Naive thymus-derived CD4-positive, alpha-beta T cell (primary cell): ENCODE measurements around the gene SLC25A20. TPM values are rescaled to one million over a fixed set of nuclear protein-coding genes. Genes with fewer than 3 reads are reported as not detected.
A peak's percentile ranks its signal among the peaks of the same experiment; 100 is the strongest.
"Not testable (repeated sequence)": the region's sequence is repeated elsewhere in the genome, so short reads cannot be mapped to it uniquely, and the experiment has no call there.

Source experiments
- ATAC-seq: fragments of 150-1000 bp; cut with Tn5 transposase; 2 replicates; pipeline ENCODE4 v1.10.0; 2021; ENCODE audit warnings: mild to moderate bottlenecking, moderate library complexity
- CTCF ChIA-PET: fragments of 350-600 bp; sonication (Branson Sonifier 250); formaldehyde crosslinking; loops from one replicate; lab custom pipeline; 2021; ENCODE audit warnings: antibody characterized with exemption; lab: Charles Lee
- POLR2A ChIA-PET: fragments of 350-600 bp; sonication (Branson Sonifier 250); formaldehyde crosslinking; loops from one replicate; lab custom pipeline; 2021; ENCODE audit warnings: antibody characterized with exemption, inconsistent platforms; lab: Charles Lee
- DNase-seq, 9 donors: peaks; one replicate each; pipeline versions ENCODE4 v3.0.0 to v3.0.0-alpha.2; 2020 to 2022; ENCODE audit warnings: mixed read lengths in 1 of 9
- H3K27ac ChIP-seq: one replicate; pipeline ENCODE4 v1.7.0; 2013; ENCODE audit warnings: mild to moderate bottlenecking, low read depth, low read length, moderate library complexity
- H3K27me3 ChIP-seq, 2 donors: one replicate each; pipeline ENCODE4 v1.7.0; 2013; ENCODE audit warnings: low read length in 2 of 2, mild to moderate bottlenecking in 2 of 2, moderate library complexity in 2 of 2; ENCODE audit not compliant: control insufficient read depth in 2 of 2, insufficient read depth in 2 of 2
- H3K36me3 ChIP-seq, 3 experiments: 1 replicate in 2 of 3; 2 replicates in 1 of 3; pipeline ENCODE4 v1.7.0; 2013; ENCODE audit warnings: low read length in 3 of 3, mild to moderate bottlenecking in 3 of 3, moderate library complexity in 1 of 3; ENCODE audit not compliant: insufficient read depth in 3 of 3, control insufficient read depth in 2 of 3
- H3K4me1 ChIP-seq, 2 donors: one replicate each; pipeline ENCODE4 v1.7.0; 2013; ENCODE audit warnings: low read length in 2 of 2, mild to moderate bottlenecking in 2 of 2, moderate library complexity in 1 of 2; ENCODE audit not compliant: control insufficient read depth in 2 of 2, insufficient read depth in 2 of 2
- H3K4me3 ChIP-seq: 2 replicates; pipeline ENCODE4 v1.7.0; 2013; ENCODE audit warnings: mild to moderate bottlenecking, low read length
- H3K9me3 ChIP-seq, 3 experiments: 1 replicate in 2 of 3; 2 replicates in 1 of 3; pipeline ENCODE4 v1.7.0; 2013; ENCODE audit warnings: low read length in 3 of 3; ENCODE audit not compliant: control insufficient read depth in 2 of 3
- H3K27ac Mint-ChIP-seq, 9 donors: one replicate each; pipeline ENCODE4 v1.8.0; 2020 to 2022; ENCODE audit warnings: mixed read lengths in 9 of 9, mild to moderate bottlenecking in 8 of 9, moderate library complexity in 5 of 9, inconsistent platforms in 2 of 9
- H3K27me3 Mint-ChIP-seq, 5 donors: one replicate each; pipeline ENCODE4 v1.8.0; 2021 to 2022; ENCODE audit warnings: mixed read lengths in 5 of 5, mild to moderate bottlenecking in 1 of 5
- H3K36me3 Mint-ChIP-seq, 5 donors: one replicate each; pipeline ENCODE4 v1.8.0; 2020 to 2022; ENCODE audit warnings: mixed read lengths in 5 of 5, mild to moderate bottlenecking in 3 of 5, inconsistent platforms in 1 of 5
- H3K4me1 Mint-ChIP-seq, 7 donors: one replicate each; pipeline ENCODE4 v1.8.0; 2020 to 2022; ENCODE audit warnings: mixed read lengths in 7 of 7, mild to moderate bottlenecking in 3 of 7, inconsistent platforms in 1 of 7
- H3K4me3 Mint-ChIP-seq, 10 donors: one replicate each; pipeline ENCODE4 v1.8.0; 2020 to 2022; ENCODE audit warnings: mild to moderate bottlenecking in 10 of 10, mixed read lengths in 10 of 10, moderate library complexity in 6 of 10, inconsistent platforms in 2 of 10
- H3K9me3 Mint-ChIP-seq, 11 donors: one replicate each; pipeline ENCODE4 v1.8.0; 2020 to 2022; ENCODE audit warnings: mixed read lengths in 11 of 11, mild to moderate bottlenecking in 4 of 11, inconsistent platforms in 1 of 11, moderate library complexity in 1 of 11
- intact Hi-C, 2 donors: fragments of 100-400 bp; cut with micrococcal nuclease; formaldehyde crosslinking; loops; one replicate each; pipeline ENCODE4 v1.15.1; 2023
- polyA plus RNA-seq, 2 donors: library from polyadenylated mRNA; unstranded; fragments of 300-500 nt; fragmentation: Illumina TruSeq; gene quantifications; one replicate each; pipeline ENCODE4 v1.2.3, GENCODE V29; 2021
- total RNA-seq, 6 experiments: library from RNA in 5 of 6; stranded (reverse) in 5 of 6; gene quantifications; 1 replicate in 5 of 6; 2 replicates in 1 of 6; pipeline ENCODE4 v1.2.3 and lab custom pipeline; 2021 to 2026

The SLC25A20 gene
- total and polyA plus RNA-seq, 7 experiments from 2014 or later: 6.6 to 27.3 (median 15.7) TPM

DNA sequence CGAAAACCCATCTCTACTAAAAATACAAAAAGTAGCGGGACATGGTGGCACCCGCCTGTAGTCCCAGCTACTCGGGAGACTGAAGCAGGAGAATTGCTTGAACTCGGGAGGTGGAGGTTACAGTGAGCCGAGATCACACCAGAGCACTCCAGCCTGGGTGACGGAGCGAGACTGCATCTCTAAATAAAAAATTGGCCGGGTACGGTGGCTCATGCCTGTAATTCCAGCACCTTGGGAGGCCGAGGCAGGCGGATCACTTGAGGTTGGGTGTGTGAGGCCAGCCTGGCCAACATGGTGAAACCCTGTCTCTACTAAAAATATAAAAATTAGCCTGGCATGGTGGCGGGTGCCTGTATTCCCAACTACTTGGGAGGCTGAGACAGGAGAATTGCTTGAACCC lies 8.3 kb upstream of the SLC25A20 start:
- H3K4me1 ChIP-seq, H3K36me3 Mint-ChIP-seq, intact Hi-C loops, DNase-seq, POLR2A ChIA-PET, H3K27me3 Mint-ChIP-seq, H3K27me3 ChIP-seq, CTCF ChIA-PET, H3K4me1 Mint-ChIP-seq, H3K4me3 ChIP-seq, H3K36me3 ChIP-seq, H3K9me3 Mint-ChIP-seq, H3K27ac ChIP-seq, H3K27ac Mint-ChIP-seq, H3K4me3 Mint-ChIP-seq, H3K9me3 ChIP-seq, ATAC-seq: not testable (repeated sequence)

DNA sequence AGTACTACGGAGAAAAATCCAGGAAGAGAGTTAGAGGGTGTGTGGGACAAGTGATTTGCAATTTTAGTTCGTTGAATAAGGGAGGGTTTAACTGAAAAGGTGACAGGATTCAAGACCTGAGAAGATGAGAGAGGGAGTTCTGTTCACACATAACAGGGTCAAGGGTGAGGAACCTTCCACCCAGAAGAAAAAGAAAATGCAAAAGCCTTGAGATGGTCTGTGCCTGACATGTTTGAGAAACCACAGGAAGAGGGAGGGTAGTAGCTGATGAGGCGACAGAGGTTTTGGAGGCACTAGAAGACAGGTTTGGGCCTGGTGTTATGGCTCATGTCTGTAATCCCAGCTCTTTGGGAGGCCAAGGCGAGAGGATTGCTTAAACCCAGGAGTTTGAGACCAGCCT lies 591 bp upstream of the SLC25A20 start:
- Mint-ChIP-seq H3K4me3 (peak overlapping the region; percentile 89 to 99 (median 94)), H3K36me3 (peaks cover 0 to 10% (median 0%) of the 10 kb centered on the region in 5 donors), H3K4me1 (peaks cover 27 to 51% (median 41%) of the 10 kb centered on the region in 7 donors), H3K27me3 (no peaks in the 10 kb centered on the region), H3K9me3 (no peaks in the 10 kb centered on the region), H3K27ac (peak overlapping the region; percentile 83 to 99 (median 93))
- peaks cover 0 to 4% (median 0%) of the 10 kb centered on the region in 3 experiments for H3K36me3 ChIP-seq
- H3K9me3 ChIP-seq: no peaks in the 10 kb centered on the region
- DNase-seq: peak in 8 of 9 donors; percentile 26 to 46 (median 36)
- peak overlapping the region; percentile 91 for H3K4me3 ChIP-seq
- H3K27me3 ChIP-seq: no peaks in the 10 kb centered on the region
- ATAC-seq: peak; percentile 51
- ChIA-PET POLR2A (interaction anchor here (0.6 to 3.3 kb wide), 11 partner anchors 10 to 447 kb away, joined by 3 to 39 read pairs (median 6); partner anchors contain the start of genes ARIH2, IP6K2, NDUFAF3 and WDR6), CTCF (interaction anchor here (0.6 to 2.8 kb wide), 6 partner anchors 9 to 139 kb away, joined by 3 to 15 read pairs (median 3); partner anchors contain the start of gene ARIH2)
- peak overlapping the region; percentile 76 for H3K27ac ChIP-seq
- H3K4me1 ChIP-seq: peaks cover 21 to 23% of the 10 kb centered on the region in 2 donors
- intact Hi-C loops: loop anchor here (1.0 to 10.0 kb wide), 9 partner anchors 33 to 598 kb away; partner anchors contain the start of genes ATRIP (in 1 of the 2), CCDC51 (in 1 of the 2), DAG1 (in 1 of the 2) and IP6K2 (in 1 of the 2)

DNA sequence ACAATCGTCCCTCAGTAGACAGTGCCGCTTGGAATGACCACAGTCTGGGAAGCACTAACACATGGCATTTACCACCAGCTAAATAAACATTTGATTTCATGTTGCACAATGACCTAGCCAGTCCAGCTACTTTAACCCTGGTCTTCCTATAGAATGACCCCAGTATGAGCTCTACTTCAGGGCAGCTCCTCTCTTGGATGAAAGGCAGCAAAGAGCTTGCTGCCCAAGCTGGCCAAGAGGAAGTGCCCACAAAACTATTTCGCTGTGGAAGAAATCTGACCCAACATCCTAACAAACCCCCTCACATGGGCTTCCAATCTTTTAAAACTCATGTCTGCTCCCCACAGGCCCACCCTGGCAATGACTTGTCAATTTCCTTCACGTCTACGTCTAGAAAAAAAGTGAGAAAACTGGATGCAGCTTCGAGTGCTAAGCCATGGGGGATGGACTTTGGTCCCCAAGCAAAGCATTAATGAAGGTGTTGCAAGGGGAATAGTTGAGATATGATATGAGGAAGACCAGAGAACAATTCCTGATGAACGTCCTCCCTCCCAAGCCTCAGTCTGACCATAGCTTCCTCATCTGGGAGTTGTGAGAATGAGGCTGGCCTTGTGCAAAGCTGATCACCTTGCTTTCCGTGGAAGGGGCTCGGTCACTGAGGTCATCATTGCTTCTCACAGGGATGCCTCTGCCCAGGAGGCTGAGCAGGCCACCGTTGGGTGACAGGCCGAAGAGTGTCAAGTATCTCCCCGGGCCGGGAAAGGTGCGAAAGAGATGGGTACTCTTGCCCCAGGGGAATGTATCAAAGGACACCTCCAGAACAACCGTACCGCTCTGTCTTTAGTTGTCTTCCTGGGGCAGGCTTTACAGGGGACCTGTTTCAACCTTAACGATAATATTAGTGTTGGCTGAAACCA lies 964 bp downstream of the SLC25A20 start:
- ATAC-seq (peak; percentile 5), DNase-seq (peak in 2 of 9 donors; percentile 10 to 29)
- peaks cover 0 to 4% (median 0%) of the 10 kb centered on the region in 3 experiments for H3K36me3 ChIP-seq
- peak overlapping the region; percentile 76 for H3K27ac ChIP-seq
- H3K4me3 Mint-ChIP-seq: peak overlapping the region; percentile 89 to 99 (median 94)
- peaks cover 27 to 48% (median 41%) of the 10 kb centered on the region in 7 donors for H3K4me1 Mint-ChIP-seq
- peaks cover 21 to 23% of the 10 kb centered on the region in 2 donors for H3K4me1 ChIP-seq
- H3K4me3 ChIP-seq: peak overlapping the region; percentile 91
- intact Hi-C loops: loop anchor here (1.0 to 10.0 kb wide), 15 partner anchors 21 to 597 kb away; partner anchors contain the start of genes PRKAR2A (in 2 of the 2), ARIH2 (in 1 of the 2), ATRIP (in 1 of the 2) and CCDC51 (in 1 of the 2)
- peak overlapping the region; percentile 82 to 99 (median 88) for H3K27ac Mint-ChIP-seq
- no peaks in the 10 kb centered on the region for H3K27me3 ChIP-seq
- no peaks in the 10 kb centered on the region for H3K27me3 Mint-ChIP-seq
- ChIA-PET POLR2A (interaction anchor here (0.5 to 3.3 kb wide), 13 partner anchors 11 to 1139 kb away, joined by 3 to 39 read pairs (median 5); partner anchors contain the start of genes ARIH2, NDUFAF3, QRICH1 and WDR6), CTCF (interaction anchor here (0.7 to 2.8 kb wide), 5 partner anchors 22 to 178 kb away, joined by 3 to 15 read pairs (median 3); partner anchors contain the start of gene ARIH2)
- H3K9me3 ChIP-seq: no peaks in the 10 kb centered on the region
- no peaks in the 10 kb centered on the region for H3K9me3 Mint-ChIP-seq
- peaks cover 0 to 10% (median 0%) of the 10 kb centered on the region in 5 donors for H3K36me3 Mint-ChIP-seq

DNA sequence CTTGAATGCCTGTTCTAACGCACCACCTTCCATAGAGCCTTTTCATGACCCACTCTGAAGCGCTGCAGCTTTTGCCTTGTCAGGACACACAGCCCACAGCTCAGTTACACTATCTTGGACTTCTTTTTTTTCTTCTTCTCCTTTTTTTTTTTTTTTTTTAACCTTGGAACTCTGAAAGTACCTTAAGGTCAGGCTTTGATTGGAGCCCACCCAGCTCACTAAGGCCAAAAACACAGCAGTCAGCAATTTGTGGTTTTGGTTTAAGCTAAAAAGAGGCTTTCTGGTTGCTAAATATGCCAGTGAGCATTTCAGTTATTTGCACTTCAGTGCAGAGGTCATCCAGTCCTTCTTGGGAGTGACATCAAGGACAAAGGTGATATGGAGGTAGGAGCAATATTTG lies 1.7 kb downstream of the SLC25A20 start:
- no peaks in the 10 kb centered on the region for H3K27me3 ChIP-seq
- DNase-seq (no peak), ATAC-seq (no peak)
- CTCF ChIA-PET: interaction anchor here (0.7 to 2.8 kb wide), 2 partner anchors 22 to 178 kb away, joined by 3 to 15 read pairs; partner anchors contain the start of gene ARIH2
- no peaks in the 10 kb centered on the region for H3K9me3 ChIP-seq
- Mint-ChIP-seq H3K9me3 (no peaks in the 10 kb centered on the region), H3K36me3 (peaks cover 0 to 10% (median 0%) of the 10 kb centered on the region in 5 donors), H3K27me3 (no peaks in the 10 kb centered on the region), H3K4me3 (peak overlapping the region in 9 of 10 donors; percentile 33 to 96 (median 89)), H3K4me1 (peaks cover 27 to 48% (median 44%) of the 10 kb centered on the region in 7 donors), H3K27ac (peak overlapping the region; percentile 19 to 96 (median 88))
- H3K4me3 ChIP-seq: no peak overlapping the region
- POLR2A ChIA-PET: interaction anchor here (3.3 kb wide), 1 partner anchor 22 kb away, joined by 39 read pairs; the partner anchor contains the start of gene ARIH2
- H3K36me3 ChIP-seq: peaks cover 0 to 4% (median 0%) of the 10 kb centered on the region in 3 experiments
- intact Hi-C loops: loop anchor here (5.0 to 10.0 kb wide), 6 partner anchors 35 to 578 kb away; partner anchors contain the start of genes ATRIP (in 1 of the 2), CCDC51 (in 1 of the 2), DAG1 (in 1 of the 2) and NCKIPSD (in 1 of the 2)
- H3K4me1 ChIP-seq: peaks cover 21 to 23% of the 10 kb centered on the region in 2 donors
- peak overlapping the region; percentile 23 for H3K27ac ChIP-seq

DNA sequence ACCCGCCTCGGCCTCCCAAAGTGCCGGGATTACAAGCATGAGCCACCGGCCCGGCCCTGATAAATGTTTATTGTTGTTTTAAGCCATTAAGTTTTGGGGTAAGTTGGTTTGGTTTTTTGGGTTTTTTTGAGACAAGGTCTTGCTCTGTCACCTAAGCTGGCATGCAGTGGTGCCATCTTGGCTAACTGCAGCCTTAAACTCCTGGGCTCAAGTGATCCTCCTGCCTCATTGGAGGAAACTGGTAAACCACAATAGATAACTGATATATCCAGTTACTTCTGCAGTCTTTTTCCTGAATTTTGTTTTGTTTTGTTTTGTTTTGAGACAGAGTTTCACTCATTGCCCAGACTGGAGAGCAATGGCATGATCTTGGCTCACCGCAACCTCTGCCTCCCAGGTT lies 4.2 kb downstream of the SLC25A20 start:
- intact Hi-C loops: loop anchor here (10.0 kb wide), 4 partner anchors 210 to 580 kb away; partner anchors contain the start of genes ATRIP (in 1 of the 2), CCDC51 (in 1 of the 2), DAG1 (in 1 of the 2) and NCKIPSD (in 1 of the 2)
- Mint-ChIP-seq H3K4me1 (peaks cover 27 to 39% (median 38%) of the 10 kb centered on the region in 7 donors), H3K36me3 (peaks cover 0 to 13% (median 0%) of the 10 kb centered on the region in 5 donors), H3K4me3 (peak overlapping the region in 1 of 10 donors; percentile 13), H3K27ac (no peak overlapping the region), H3K9me3 (no peaks in the 10 kb centered on the region), H3K27me3 (no peaks in the 10 kb centered on the region)
- ChIA-PET POLR2A (interaction anchor here (0.6 kb wide), 1 partner anchor 1092 kb away, joined by 3 read pairs; no protein-coding TSS in a partner anchor), CTCF (interaction anchor here (0.6 kb wide), 1 partner anchor 41 kb away, joined by 3 read pairs; no protein-coding TSS in a partner anchor)
- H3K27ac ChIP-seq: no peak overlapping the region
- ATAC-seq (no peak), DNase-seq (no peak)
- H3K4me3 ChIP-seq: no peak overlapping the region
- peaks cover 19 to 22% of the 10 kb centered on the region in 2 donors for H3K4me1 ChIP-seq
- H3K36me3 ChIP-seq: peaks cover 0 to 12% (median 7%) of the 10 kb centered on the region in 3 experiments
- no peaks in the 10 kb centered on the region for H3K27me3 ChIP-seq
- H3K9me3 ChIP-seq: no peaks in the 10 kb centered on the region
